GM19395 (cell line): ENCODE data around the gene WDR37.
"Not testable (repeated sequence)": the region's sequence is repeated elsewhere in the genome, so short reads cannot be mapped to it uniquely, and the experiment has no call there.

Experiments used
- ATAC-seq: cut with Tn5 transposase; IDR thresholded peaks from one replicate; pipeline ENCODE4 v1.9.1; 2021; ENCODE audit warnings: mild to moderate bottlenecking, moderate library complexity; ENCODE audit not compliant: unreplicated experiment

WDR37 gene

GRCh38 chr10:1101946-1102345 is 45.8 kb downstream of the WDR37 start:
- ATAC-seq: no peak

- ATAC-seq: no peak
Observed at GRCh38 chr10:1102416-1102815, 46.2 kb downstream of the WDR37 start.

GRCh38 chr10:1102831-1103230 is 46.6 kb downstream of the WDR37 start:
- ATAC-seq: no peak

GRCh38 chr10:1103551-1103950 is 47.4 kb downstream of the WDR37 start:
- ATAC-seq: no peak

- ATAC-seq: no peak
Observed at GRCh38 chr10:1104971-1105370, 48.8 kb downstream of the WDR37 start.

GRCh38 chr10:1107004-1107403 is 50.8 kb downstream of the WDR37 start:
- ATAC-seq: no peak

- no peak for ATAC-seq
Observed at GRCh38 chr10:1107679-1108078, 51.5 kb downstream of the WDR37 start.

- peak; percentile 92 for ATAC-seq
Observed at GRCh38 chr10:1109795-1110673, 53.8 kb downstream of the WDR37 start.

GRCh38 chr10:1110674-1111119 is 54.5 kb downstream of the WDR37 start:
- no peak for ATAC-seq

GRCh38 chr10:1114315-1114714 is 58.1 kb downstream of the WDR37 start:
- no peak for ATAC-seq

GRCh38 chr10:1114719-1115606 is 58.8 kb downstream of the WDR37 start:
- ATAC-seq: no peak

- no peak for ATAC-seq
Observed at GRCh38 chr10:1115607-1115955, 59.4 kb downstream of the WDR37 start.

GRCh38 chr10:1116051-1116450 is 59.9 kb downstream of the WDR37 start:
- no peak for ATAC-seq

GRCh38 chr10:1116696-1117280 is 60.6 kb downstream of the WDR37 start:
- no peak for ATAC-seq

GRCh38 chr10:1117651-1118050 is 61.5 kb downstream of the WDR37 start:
- ATAC-seq: no peak

GRCh38 chr10:1118318-1118717 is 62.1 kb downstream of the WDR37 start:
- not testable (repeated sequence) for ATAC-seq

- no peak for ATAC-seq
Observed at GRCh38 chr10:1119027-1119426, 62.8 kb downstream of the WDR37 start.

GRCh38 chr10:1119501-1119900 is 63.3 kb downstream of the WDR37 start:
- no peak for ATAC-seq

- no peak for ATAC-seq
Observed at GRCh38 chr10:1120306-1120705, 64.1 kb downstream of the WDR37 start.

GRCh38 chr10:1120801-1121211 is 64.6 kb downstream of the WDR37 start:
- ATAC-seq: no peak

- ATAC-seq: no peak
Observed at GRCh38 chr10:1121271-1121970, 65.2 kb downstream of the WDR37 start.
